ENCODE results near the gene OTOGL.

OTOGL gene

GRCh38 chr12:80173083-80173864, 73.9 kb downstream of the OTOGL start:
- CTCF ChIA-PET: interaction anchor here (0.7 to 1.1 kb wide), 2 partner anchors 9 to 96 kb away, joined by 3 read pairs; no protein-coding TSS in a partner anchor
- TF ChIP-seq, protein P1, sequence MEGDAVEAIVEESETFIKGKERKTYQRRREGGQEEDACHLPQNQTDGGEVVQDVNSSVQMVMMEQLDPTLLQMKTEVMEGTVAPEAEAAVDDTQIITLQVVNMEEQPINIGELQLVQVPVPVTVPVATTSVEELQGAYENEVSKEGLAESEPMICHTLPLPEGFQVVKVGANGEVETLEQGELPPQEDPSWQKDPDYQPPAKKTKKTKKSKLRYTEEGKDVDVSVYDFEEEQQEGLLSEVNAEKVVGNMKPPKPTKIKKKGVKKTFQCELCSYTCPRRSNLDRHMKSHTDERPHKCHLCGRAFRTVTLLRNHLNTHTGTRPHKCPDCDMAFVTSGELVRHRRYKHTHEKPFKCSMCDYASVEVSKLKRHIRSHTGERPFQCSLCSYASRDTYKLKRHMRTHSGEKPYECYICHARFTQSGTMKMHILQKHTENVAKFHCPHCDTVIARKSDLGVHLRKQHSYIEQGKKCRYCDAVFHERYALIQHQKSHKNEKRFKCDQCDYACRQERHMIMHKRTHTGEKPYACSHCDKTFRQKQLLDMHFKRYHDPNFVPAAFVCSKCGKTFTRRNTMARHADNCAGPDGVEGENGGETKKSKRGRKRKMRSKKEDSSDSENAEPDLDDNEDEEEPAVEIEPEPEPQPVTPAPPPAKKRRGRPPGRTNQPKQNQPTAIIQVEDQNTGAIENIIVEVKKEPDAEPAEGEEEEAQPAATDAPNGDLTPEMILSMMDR (IDR thresholded peaks at IDR 0.05; ENCODE audit: control extremely low read depth, extremely low read depth, low read depth, missing control alignments): no peak

DNA sequence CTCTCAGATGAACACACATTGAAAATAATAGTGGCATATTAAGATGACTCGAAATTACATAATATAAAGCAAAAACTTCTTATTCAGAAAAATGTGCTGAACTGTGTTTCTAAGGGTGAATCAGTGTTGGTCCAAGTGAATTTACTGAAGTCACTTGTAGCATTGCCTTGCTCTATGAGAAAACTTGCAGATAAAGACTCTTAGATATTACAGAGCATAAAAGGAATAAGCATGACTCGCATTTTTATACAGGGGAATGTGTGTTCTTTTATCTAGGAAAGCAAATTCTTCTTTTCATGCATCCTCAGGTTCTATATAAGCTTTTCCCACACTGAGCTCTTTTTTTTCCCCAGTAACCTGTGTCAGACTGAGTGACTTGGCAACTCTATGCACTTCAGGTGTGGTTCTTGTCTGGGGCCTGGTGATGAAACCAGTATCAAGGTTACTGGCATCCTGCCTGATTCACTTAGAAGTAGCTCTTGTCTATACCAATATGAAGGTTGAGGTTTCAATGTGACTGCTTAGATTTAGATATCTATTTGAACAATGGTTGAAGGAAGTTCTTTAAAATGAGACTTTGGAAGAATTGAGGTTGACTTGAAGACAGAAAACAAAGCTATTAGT, 76.1 kb downstream of the OTOGL start:
- CTCF ChIA-PET: interaction anchor here (1.1 to 2.2 kb wide), 2 partner anchors 12 to 20 kb away, joined by 4 to 5 read pairs; no protein-coding TSS in a partner anchor
- TF ChIP-seq, protein P1 (IDR thresholded peaks at IDR 0.05; ENCODE audit: control extremely low read depth, extremely low read depth, low read depth, missing control alignments): no peak

More at GRCh38 chr12:80173083-80173864, 73.9 kb downstream of the OTOGL start:
- POLR2A ChIA-PET: no interaction called here
- DNase-seq (ENCODE audit: extremely low spot score): no peak

DNA sequence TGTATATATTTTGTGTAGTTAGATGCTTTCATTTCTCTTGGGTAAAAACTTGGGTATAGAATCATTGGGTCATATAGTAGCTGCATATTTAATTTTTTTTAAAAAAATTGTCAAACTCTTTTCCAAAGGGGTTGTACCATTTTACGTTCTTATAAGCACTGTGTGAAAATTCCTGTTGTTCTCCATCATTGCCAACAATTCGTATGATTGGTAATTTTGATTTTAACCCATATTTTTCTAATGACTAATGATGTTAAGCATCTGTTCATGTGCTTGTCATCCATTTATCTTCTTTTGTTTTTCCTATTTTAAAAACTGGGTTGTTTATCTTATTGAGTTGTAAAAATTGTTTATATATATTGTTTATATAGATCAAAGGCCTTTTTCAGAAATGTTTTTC, 77.4 kb downstream of the OTOGL start:
- POLR2A ChIA-PET: no interaction called here
- CTCF ChIA-PET: no interaction called here
- TF ChIP-seq, protein P1 (IDR thresholded peaks at IDR 0.05; ENCODE audit: control extremely low read depth, extremely low read depth, low read depth, missing control alignments): no peak
- DNase-seq (ENCODE audit: extremely low spot score): no peak

More for the DNA sequence above, 76.1 kb downstream of the OTOGL start:
- POLR2A ChIA-PET: no interaction called here
- no peak for DNase-seq (ENCODE audit: extremely low spot score)

DNA sequence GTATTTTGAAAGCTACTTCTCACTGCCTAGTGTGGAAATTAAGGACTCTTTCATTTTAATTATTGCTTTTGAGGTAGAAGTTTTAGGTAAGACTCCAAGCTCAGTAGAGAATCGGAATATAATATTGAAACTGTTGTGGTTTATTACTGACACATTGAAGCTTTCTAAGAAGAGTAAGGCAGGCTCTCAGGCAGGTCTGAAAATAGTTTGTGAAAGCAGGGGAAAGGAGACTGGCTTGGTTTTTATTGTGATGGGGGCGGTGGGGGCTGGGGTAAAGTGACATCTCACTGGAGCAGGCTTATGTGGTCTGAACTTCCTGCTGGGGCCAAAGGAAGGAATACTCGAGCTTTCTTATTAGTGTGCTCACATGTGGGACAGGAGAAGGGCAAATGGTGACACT, 79.5 kb downstream of the OTOGL start:
- ChIA-PET CTCF (interaction anchor here (1.2 to 1.6 kb wide), 2 partner anchors 9 to 11 kb away, joined by 5 to 9 read pairs; no protein-coding TSS in a partner anchor), POLR2A (no interaction called here)
- no peak for DNase-seq (ENCODE audit: extremely low spot score)
- TF ChIP-seq, protein P1 (IDR thresholded peaks at IDR 0.05; ENCODE audit: control extremely low read depth, extremely low read depth, low read depth, missing control alignments): no peak

GRCh38 chr12:80183939-80184338, 84.6 kb downstream of the OTOGL start:
- CTCF ChIA-PET: interaction anchor here (1.3 to 1.8 kb wide), 2 partner anchors 10 to 11 kb away, joined by 3 to 4 read pairs; no protein-coding TSS in a partner anchor
- TF ChIP-seq, protein P1 (IDR thresholded peaks at IDR 0.05; ENCODE audit: control extremely low read depth, extremely low read depth, low read depth, missing control alignments): no peak
- DNase-seq (ENCODE audit: extremely low spot score): no peak
- POLR2A ChIA-PET: no interaction called here

- ChIA-PET POLR2A (no interaction called here), CTCF (no interaction called here)
- TF ChIP-seq, protein P1 (IDR thresholded peaks at IDR 0.05; ENCODE audit: control extremely low read depth, extremely low read depth, low read depth, missing control alignments): no peak
- DNase-seq (ENCODE audit: extremely low spot score): no peak
Measured at GRCh38 chr12:80184926-80185325, 85.6 kb downstream of the OTOGL start.
